Body of pancreas (tissue), 4 donors: ENCODE measurements around the gene TMEM167B. TPM values are rescaled to one million over a fixed set of nuclear protein-coding genes. Genes with fewer than 3 reads are reported as not detected.

Experiments
- ATAC-seq: fragments of 150-250 bp; one replicate; pipeline ENCODE4 v1.9.1; 2016
- DNase-seq, 4 donors: peaks; one replicate each; pipeline ENCODE4 v3.0.0-alpha.2; 2019
- H3K27ac ChIP-seq, 4 donors: fragments of 200-600 bp; sonication (generic); 1 replicate in 3 of 4; 2 replicates in 1 of 4; pipeline versions ENCODE4 v1.5.1 to v1.6.1; 2016 to 2019; ENCODE audit warnings: mild to moderate bottlenecking in 1 of 4, mixed read lengths in 1 of 4, moderate library complexity in 1 of 4
- H3K27me3 ChIP-seq, 2 donors: fragments of 200-600 bp; sonication (generic); one replicate each; pipeline ENCODE4 v1.6.0; 2016; ENCODE audit warnings: mild to moderate bottlenecking in 1 of 2
- H3K36me3 ChIP-seq, 2 donors: fragments of 200-600 bp; sonication (generic); replicated peaks in 1 of 2; 2 replicates each; pipeline ENCODE4 v1.5.1; 2016; ENCODE audit warnings: low read depth in 2 of 2; ENCODE audit not compliant: insufficient read depth in 1 of 2
- H3K4me1 ChIP-seq: fragments of 200-600 bp; sonication (generic); one replicate; pipeline ENCODE4 v1.6.0; 2016
- H3K4me3 ChIP-seq, 2 donors: fragments of 200-600 bp; sonication (generic); 1 replicate in 1 of 2; 2 replicates in 1 of 2; pipeline ENCODE4 v1.5.1; 2016 to 2019
- H3K9me3 ChIP-seq, 3 donors: fragments of 200-600 bp; sonication (generic); 1 replicate in 2 of 3; 2 replicates in 1 of 3; pipeline ENCODE4 v1.5.1; 2016
- POLR2A ChIP-seq, 3 donors: fragments of 450-650 bp; IDR thresholded peaks; one replicate each; pipeline ENCODE4 v1.6.1; 2016; ENCODE audit warnings: antibody characterized with exemption in 3 of 3, mild to moderate bottlenecking in 2 of 3
- WGBS, 2 donors: methylation state at CpG; one replicate each; pipeline ENCODE4 v1.1.5; 2017; 5-methylcytosine and 5-hydroxymethylcytosine counted together
- intact Hi-C: fragments of 100-400 bp; cut with DNase I; formaldehyde crosslinking; loops from one replicate; pipeline ENCODE4 v1.15.1; 2023
- total RNA-seq, 2 donors: library from RNA; depleted of rRNA; stranded (reverse); fragments of >200 nt; gene quantifications; one replicate each; pipeline ENCODE4 v1.1.0, GENCODE V29; 2016
- TF ChIP-seq, protein P1 (sequence below), 7 experiments: fragments of 450-650 bp in 4 of 7; fragments of 200-600 bp in 3 of 7; sonication (generic) in 3 of 7; IDR thresholded peaks; one replicate each; pipeline ENCODE4 v1.5.1; 2016 to 2019; ENCODE audit warnings: antibody characterized with exemption in 7 of 7

The TMEM167B gene
- total RNA-seq, 2 donors from 2014 or later, result 5.3 to 12.7 TPM

DNA sequence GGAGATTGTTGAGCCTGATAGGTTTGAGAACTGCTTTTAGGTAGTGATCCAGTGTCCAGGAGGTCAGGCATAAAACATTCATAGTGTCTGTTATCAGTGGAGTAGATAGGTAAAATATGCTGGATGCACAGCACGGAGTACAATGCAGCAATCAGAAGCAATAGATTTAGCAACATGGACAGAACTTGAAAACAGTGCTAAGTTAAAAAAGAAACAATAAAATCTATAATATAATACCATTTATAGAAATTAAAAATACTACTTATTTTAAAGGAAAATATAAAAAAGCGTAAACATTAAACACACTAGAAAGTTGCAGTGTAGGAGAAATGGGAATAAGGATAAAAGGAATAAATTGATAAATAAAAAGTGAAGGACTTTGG, 11.3 kb upstream of the TMEM167B start:
- Histone ChIP-seq H3K36me3 (no peaks in the 10 kb centered on the region), H3K27ac (no peak overlapping the region), H3K27me3 (no peaks in the 10 kb centered on the region), H3K4me3 (no peak overlapping the region), H3K4me1 (peaks cover 13% of the 10 kb centered on the region), H3K9me3 (no peaks in the 10 kb centered on the region)
- DNase-seq (no peak), ATAC-seq (no peak)
- 87 to 92% methylated on average over 2 of the region's 2 CpGs for WGBS, 2 donors
- TF ChIP-seq, protein P1, sequence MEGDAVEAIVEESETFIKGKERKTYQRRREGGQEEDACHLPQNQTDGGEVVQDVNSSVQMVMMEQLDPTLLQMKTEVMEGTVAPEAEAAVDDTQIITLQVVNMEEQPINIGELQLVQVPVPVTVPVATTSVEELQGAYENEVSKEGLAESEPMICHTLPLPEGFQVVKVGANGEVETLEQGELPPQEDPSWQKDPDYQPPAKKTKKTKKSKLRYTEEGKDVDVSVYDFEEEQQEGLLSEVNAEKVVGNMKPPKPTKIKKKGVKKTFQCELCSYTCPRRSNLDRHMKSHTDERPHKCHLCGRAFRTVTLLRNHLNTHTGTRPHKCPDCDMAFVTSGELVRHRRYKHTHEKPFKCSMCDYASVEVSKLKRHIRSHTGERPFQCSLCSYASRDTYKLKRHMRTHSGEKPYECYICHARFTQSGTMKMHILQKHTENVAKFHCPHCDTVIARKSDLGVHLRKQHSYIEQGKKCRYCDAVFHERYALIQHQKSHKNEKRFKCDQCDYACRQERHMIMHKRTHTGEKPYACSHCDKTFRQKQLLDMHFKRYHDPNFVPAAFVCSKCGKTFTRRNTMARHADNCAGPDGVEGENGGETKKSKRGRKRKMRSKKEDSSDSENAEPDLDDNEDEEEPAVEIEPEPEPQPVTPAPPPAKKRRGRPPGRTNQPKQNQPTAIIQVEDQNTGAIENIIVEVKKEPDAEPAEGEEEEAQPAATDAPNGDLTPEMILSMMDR (IDR thresholded peaks at IDR 0.05), result no peak
- TF ChIP-seq POLR2A (IDR thresholded peaks at IDR 0.05), result no peak
- intact Hi-C loops, result no loop called here

- H3K27me3 ChIP-seq, result no peaks in the 10 kb centered on the region
- WGBS, 2 donors, result 72 to 83% methylated on average over 5 of the region's 5 CpGs
- no peak for DNase-seq
- H3K27ac ChIP-seq, result peak overlapping the region in 1 of 4 donors; percentile 10
- no peak overlapping the region for H3K4me3 ChIP-seq
- peaks cover 6% of the 10 kb centered on the region for H3K4me1 ChIP-seq
- H3K9me3 ChIP-seq, result no peaks in the 10 kb centered on the region
- intact Hi-C loops, result no loop called here
- no peak for TF ChIP-seq POLR2A (IDR thresholded peaks at IDR 0.05)
- TF ChIP-seq, protein P1 (IDR thresholded peaks at IDR 0.05), result no peak
- no peak for ATAC-seq
- no peaks in the 10 kb centered on the region for H3K36me3 ChIP-seq
These were observed 10.0 kb upstream of the TMEM167B start for GRCh38 chr1:109080441-109081082.

- Histone ChIP-seq H3K4me3 (no peak overlapping the region), H3K27me3 (peaks cover 0 to 3% of the 10 kb centered on the region in 2 donors), H3K4me1 (no peaks in the 10 kb centered on the region), H3K36me3 (no peaks in the 10 kb centered on the region), H3K27ac (peak overlapping the region in 3 of 4 donors; percentile 13 to 23 (median 15)), H3K9me3 (no peaks in the 10 kb centered on the region)
- intact Hi-C loops, result no loop called here
- WGBS, 2 donors, result 74 to 83% methylated on average over 3 of the region's 3 CpGs
- DNase-seq (no peak), ATAC-seq (no peak)
- TF ChIP-seq POLR2A (IDR thresholded peaks at IDR 0.05), result no peak
- TF ChIP-seq, protein P1 (IDR thresholded peaks at IDR 0.05), result no peak
These were observed 7.1 kb upstream of the TMEM167B start for GRCh38 chr1:109083501-109083900.

DNA sequence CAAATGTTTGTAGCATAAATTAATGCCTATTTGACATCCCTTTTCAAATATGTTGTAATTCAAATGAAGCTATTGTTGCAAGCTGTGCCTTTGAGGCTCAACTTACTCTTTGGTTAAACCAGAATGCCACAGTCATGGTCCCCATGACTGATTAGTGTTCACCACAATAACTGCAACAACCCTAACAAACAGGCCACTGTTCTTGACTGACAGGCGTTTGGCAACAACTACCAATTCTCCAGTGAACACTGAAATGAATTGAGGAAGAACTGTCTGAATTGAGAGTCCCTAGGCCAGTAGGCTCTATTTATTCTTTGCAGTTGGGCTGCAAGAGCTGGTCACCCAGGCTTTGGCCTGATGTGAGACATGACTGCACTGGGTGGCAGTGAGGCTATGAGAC, 6.6 kb upstream of the TMEM167B start:
- Histone ChIP-seq H3K4me3 (no peak overlapping the region), H3K36me3 (no peaks in the 10 kb centered on the region), H3K27me3 (peaks cover 0 to 3% of the 10 kb centered on the region in 2 donors), H3K4me1 (peaks cover under 1% of the 10 kb centered on the region), H3K9me3 (no peaks in the 10 kb centered on the region), H3K27ac (peak overlapping the region in 3 of 4 donors; percentile 13 to 23 (median 15))
- TF ChIP-seq POLR2A (IDR thresholded peaks at IDR 0.05), result no peak
- TF ChIP-seq, protein P1 (IDR thresholded peaks at IDR 0.05), result no peak
- ATAC-seq (peak; percentile 49), DNase-seq (no peak)
- intact Hi-C loops, result no loop called here
- WGBS, 2 donors, result 36 to 43% methylated on average over 1 of the region's 1 CpG
